ENCODE measurements around the gene EREG.

DNA sequence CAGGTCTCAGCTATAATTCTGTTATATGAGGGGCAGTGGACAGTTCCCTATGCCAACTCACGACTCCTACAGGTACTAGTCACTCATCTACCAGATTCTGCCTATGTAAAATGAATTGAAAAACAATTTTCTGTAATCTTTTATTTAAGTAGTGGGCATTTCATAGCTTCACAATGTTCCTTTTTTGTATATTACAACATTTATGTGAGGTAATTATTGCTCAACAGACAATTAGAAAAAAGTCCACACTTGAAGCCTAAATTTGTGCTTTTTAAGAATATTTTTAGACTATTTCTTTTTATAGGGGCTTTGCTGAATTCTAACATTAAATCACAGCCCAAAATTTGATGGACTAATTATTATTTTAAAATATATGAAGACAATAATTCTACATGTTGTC, 20.4 kb downstream of the EREG start:
- TF ChIP-seq ZNF70 (CRISPR knock-in tag; IDR thresholded peaks at IDR 0.05): no peak
- TF ChIP-seq ESRRG (CRISPR knock-in tag; IDR thresholded peaks at IDR 0.05): no peak
- TF ChIP-seq ZFP3 (CRISPR knock-in tag; IDR thresholded peaks at IDR 0.05): no peak
- TF ChIP-seq BACH2 (CRISPR knock-in tag; IDR thresholded peaks at IDR 0.05; ENCODE audit: borderline replicate concordance): no peak
- TF ChIP-seq ISL1 (CRISPR knock-in tag; IDR thresholded peaks at IDR 0.05): no peak
- TF ChIP-seq, protein P1, sequence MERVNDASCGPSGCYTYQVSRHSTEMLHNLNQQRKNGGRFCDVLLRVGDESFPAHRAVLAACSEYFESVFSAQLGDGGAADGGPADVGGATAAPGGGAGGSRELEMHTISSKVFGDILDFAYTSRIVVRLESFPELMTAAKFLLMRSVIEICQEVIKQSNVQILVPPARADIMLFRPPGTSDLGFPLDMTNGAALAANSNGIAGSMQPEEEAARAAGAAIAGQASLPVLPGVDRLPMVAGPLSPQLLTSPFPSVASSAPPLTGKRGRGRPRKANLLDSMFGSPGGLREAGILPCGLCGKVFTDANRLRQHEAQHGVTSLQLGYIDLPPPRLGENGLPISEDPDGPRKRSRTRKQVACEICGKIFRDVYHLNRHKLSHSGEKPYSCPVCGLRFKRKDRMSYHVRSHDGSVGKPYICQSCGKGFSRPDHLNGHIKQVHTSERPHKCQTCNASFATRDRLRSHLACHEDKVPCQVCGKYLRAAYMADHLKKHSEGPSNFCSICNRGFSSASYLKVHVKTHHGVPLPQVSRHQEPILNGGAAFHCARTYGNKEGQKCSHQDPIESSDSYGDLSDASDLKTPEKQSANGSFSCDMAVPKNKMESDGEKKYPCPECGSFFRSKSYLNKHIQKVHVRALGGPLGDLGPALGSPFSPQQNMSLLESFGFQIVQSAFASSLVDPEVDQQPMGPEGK (CRISPR knock-in tag; IDR thresholded peaks at IDR 0.05; ENCODE audit: borderline replicate concordance): no peak
- no peak for TF ChIP-seq CSDC2 (CRISPR knock-in tag; IDR thresholded peaks at IDR 0.05)
- TF ChIP-seq, protein P2, sequence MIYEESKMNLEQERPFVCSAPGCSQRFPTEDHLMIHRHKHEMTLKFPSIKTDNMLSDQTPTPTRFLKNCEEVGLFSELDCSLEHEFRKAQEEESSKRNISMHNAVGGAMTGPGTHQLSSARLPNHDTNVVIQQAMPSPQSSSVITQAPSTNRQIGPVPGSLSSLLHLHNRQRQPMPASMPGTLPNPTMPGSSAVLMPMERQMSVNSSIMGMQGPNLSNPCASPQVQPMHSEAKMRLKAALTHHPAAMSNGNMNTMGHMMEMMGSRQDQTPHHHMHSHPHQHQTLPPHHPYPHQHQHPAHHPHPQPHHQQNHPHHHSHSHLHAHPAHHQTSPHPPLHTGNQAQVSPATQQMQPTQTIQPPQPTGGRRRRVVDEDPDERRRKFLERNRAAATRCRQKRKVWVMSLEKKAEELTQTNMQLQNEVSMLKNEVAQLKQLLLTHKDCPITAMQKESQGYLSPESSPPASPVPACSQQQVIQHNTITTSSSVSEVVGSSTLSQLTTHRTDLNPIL (CRISPR knock-in tag; IDR thresholded peaks at IDR 0.05; ENCODE audit: low read depth): no peak
- no peak for TF ChIP-seq ZNF565 (CRISPR knock-in tag; conservative IDR thresholded peaks at IDR 0.05; ENCODE audit: low read depth)

All from SK-N-SH treated with all-trans-retinoic acid at 6 μM for 48 hours (cell line).